Testis (tissue), 3 donors: ENCODE measurements around the gene MEGF9. TPM values are rescaled to one million over a fixed set of nuclear protein-coding genes. Genes with fewer than 3 reads are reported as not detected.

Experiments used
- DNase-seq: peaks from one replicate; pipeline ENCODE4 v3.0.0-alpha.2; 2019
- H3K27ac ChIP-seq, 2 donors: fragments of 200-600 bp; sonication (generic); one replicate each; pipeline ENCODE4 v1.5.1; 2019
- H3K27me3 ChIP-seq: fragments of 200-600 bp; sonication (generic); one replicate; pipeline ENCODE4 v1.5.1; 2019
- H3K36me3 ChIP-seq: fragments of 200-600 bp; sonication (generic); one replicate; pipeline ENCODE4 v1.5.1; 2017; ENCODE audit warnings: low read depth; ENCODE audit errors: missing control alignments
- H3K4me1 ChIP-seq: fragments of 200-600 bp; sonication (generic); one replicate; pipeline ENCODE4 v1.5.1; 2019
- H3K4me3 ChIP-seq, 2 donors: fragments of 200-600 bp; sonication (generic); one replicate each; pipeline ENCODE4 v1.5.1; 2017 to 2019
- H3K9me3 ChIP-seq: fragments of 200-600 bp; sonication (generic); one replicate; pipeline ENCODE4 v1.5.1; 2017
- POLR2A ChIP-seq: fragments of 450-650 bp; IDR thresholded peaks from one replicate; pipeline ENCODE4 v1.6.1; 2017; ENCODE audit warnings: antibody characterized with exemption, mild to moderate bottlenecking, moderate library complexity
- WGBS, 2 donors: methylation state at CpG; one replicate each; pipeline ENCODE4 v1.1.5; 2018; 5-methylcytosine and 5-hydroxymethylcytosine counted together
- intact Hi-C: fragments of 100-400 bp; cut with DNase I; formaldehyde crosslinking; loops from one replicate; pipeline ENCODE4 v1.15.1; 2023; ENCODE audit warnings: low total_unique reads
- polyA plus RNA-seq: library from polyadenylated mRNA; stranded (reverse); fragments of 350-450 nt; fragmentation: Illumina TruSeq; extraction: RNeasy Lipid Tissue Mini Kit (QIAGEN cat#74804); gene quantifications from one replicate; pipeline ENCODE4 v1.2.3, GENCODE V29; 2014; ENCODE audit warnings: low read depth, low replicate concordance; ENCODE audit not compliant: insufficient read depth
- total RNA-seq, 2 donors: library from RNA; depleted of rRNA; stranded (reverse); fragments of >200 nt; gene quantifications; one replicate each; pipeline ENCODE4 v1.2.3, GENCODE V29; 2016
- TF ChIP-seq, protein P1 (sequence below), 3 experiments: fragments of 450-650 bp in 2 of 3; fragments of 200-600 bp in 1 of 3; sonication (generic) in 1 of 3; IDR thresholded peaks; one replicate each; pipeline ENCODE4 v1.5.1; 2016 to 2019; ENCODE audit warnings: antibody characterized with exemption in 3 of 3, mild to moderate bottlenecking in 2 of 3, moderate library complexity in 1 of 3

Gene MEGF9
- total and polyA plus RNA-seq, 3 donors from 2014 or later: 7.2 to 8.5 (median 8.2) TPM

DNA sequence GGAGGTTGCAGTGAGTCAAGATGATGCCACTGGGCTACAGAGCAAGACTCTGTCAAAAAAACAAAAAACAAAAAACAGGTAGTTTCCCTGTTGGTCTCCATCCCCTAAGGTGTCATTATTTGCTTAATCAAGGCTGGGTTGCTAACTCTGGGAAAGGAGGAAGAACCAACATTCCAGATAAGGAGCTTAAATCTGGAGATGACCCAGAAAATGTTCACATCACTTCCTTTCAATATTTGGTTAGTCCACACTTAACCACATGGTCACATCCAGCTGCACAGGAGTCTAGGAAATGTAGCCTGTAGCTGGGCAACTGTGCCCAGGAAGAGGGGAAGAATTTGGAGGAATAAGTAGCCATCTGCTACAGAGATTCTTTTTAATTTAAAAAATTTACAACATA, 25.9 kb upstream of the MEGF9 start:
- H3K27me3 ChIP-seq: no peaks in the 10 kb centered on the region
- no peaks in the 10 kb centered on the region for H3K36me3 ChIP-seq
- no peak overlapping the region for H3K4me3 ChIP-seq
- no peak overlapping the region for H3K27ac ChIP-seq
- intact Hi-C loops: no loop called here
- TF ChIP-seq, protein P1, sequence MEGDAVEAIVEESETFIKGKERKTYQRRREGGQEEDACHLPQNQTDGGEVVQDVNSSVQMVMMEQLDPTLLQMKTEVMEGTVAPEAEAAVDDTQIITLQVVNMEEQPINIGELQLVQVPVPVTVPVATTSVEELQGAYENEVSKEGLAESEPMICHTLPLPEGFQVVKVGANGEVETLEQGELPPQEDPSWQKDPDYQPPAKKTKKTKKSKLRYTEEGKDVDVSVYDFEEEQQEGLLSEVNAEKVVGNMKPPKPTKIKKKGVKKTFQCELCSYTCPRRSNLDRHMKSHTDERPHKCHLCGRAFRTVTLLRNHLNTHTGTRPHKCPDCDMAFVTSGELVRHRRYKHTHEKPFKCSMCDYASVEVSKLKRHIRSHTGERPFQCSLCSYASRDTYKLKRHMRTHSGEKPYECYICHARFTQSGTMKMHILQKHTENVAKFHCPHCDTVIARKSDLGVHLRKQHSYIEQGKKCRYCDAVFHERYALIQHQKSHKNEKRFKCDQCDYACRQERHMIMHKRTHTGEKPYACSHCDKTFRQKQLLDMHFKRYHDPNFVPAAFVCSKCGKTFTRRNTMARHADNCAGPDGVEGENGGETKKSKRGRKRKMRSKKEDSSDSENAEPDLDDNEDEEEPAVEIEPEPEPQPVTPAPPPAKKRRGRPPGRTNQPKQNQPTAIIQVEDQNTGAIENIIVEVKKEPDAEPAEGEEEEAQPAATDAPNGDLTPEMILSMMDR (IDR thresholded peaks at IDR 0.05): no peak
- TF ChIP-seq POLR2A: no peak
- DNase-seq: no peak
- no peaks in the 10 kb centered on the region for H3K9me3 ChIP-seq
- no peaks in the 10 kb centered on the region for H3K4me1 ChIP-seq

DNA sequence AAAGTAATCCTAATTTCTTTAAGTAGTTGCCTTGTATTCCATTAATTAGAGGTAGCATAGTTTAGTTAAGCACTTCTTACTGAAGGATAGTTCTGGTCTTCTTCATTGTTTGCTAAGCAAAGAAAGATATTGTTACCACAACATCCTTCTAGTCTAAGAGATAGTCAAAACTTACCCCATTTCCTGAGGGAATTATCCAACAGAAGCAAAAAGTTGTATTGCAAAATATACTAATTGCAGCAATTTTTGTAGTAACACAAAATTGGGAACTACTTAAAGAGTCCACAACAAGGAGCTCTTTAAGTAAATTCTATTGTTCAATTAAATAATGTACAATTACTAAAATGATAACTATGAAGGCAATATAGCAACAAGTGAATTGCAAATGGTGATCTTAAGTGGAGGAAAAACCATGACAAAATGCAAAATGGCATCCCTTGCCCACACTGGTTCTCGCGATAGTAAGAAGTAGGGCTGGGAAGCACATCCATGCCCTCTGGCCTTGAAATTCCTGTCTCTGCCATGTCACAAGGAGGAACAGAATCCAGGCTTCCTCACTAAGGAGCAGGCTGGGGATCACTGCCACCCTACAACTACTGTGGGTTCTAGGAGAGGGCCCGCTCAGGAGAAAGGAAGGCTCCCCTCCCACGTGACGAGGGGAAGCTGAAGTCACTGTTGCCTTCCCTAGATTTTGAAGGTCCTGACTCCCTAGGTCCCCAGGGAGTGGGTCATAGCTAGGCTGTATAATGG, 23.3 kb upstream of the MEGF9 start:
- Histone ChIP-seq H3K27me3 (no peaks in the 10 kb centered on the region), H3K4me1 (no peaks in the 10 kb centered on the region), H3K36me3 (no peaks in the 10 kb centered on the region), H3K27ac (no peak overlapping the region), H3K4me3 (no peak overlapping the region), H3K9me3 (no peaks in the 10 kb centered on the region)
- intact Hi-C loops: no loop called here
- DNase-seq: no peak
- 94 to 97% methylated on average over 5 of the region's 5 CpGs for WGBS, 2 donors
- TF ChIP-seq, protein P1 (IDR thresholded peaks at IDR 0.05): no peak
- TF ChIP-seq POLR2A: no peak

DNA sequence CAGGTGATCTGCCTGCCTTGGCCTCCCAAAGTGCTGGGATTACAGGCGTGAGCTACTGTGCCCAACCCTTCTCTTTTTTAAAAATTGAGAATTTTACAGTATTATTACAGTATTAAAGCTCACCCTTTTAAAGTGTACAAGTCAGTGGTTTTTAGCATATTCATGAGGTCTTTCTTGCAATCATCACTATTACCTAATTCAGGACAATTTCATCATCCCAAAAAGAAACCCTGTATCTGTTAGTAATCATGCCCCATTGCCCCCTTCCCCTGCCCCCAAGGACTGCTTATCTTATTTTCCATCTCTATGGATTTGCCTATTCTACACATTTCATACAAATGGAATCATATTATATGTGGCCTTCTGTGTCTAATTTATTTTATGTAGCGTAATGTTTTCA, 22.6 kb upstream of the MEGF9 start:
- Histone ChIP-seq H3K4me3 (no peak overlapping the region), H3K4me1 (no peaks in the 10 kb centered on the region), H3K36me3 (no peaks in the 10 kb centered on the region), H3K27ac (no peak overlapping the region), H3K27me3 (no peaks in the 10 kb centered on the region), H3K9me3 (no peaks in the 10 kb centered on the region)
- intact Hi-C loops: no loop called here
- WGBS, 2 donors: 90 to 95% methylated on average over 2 of the region's 2 CpGs
- DNase-seq: no peak
- TF ChIP-seq POLR2A: no peak
- TF ChIP-seq, protein P1 (IDR thresholded peaks at IDR 0.05): no peak

DNA sequence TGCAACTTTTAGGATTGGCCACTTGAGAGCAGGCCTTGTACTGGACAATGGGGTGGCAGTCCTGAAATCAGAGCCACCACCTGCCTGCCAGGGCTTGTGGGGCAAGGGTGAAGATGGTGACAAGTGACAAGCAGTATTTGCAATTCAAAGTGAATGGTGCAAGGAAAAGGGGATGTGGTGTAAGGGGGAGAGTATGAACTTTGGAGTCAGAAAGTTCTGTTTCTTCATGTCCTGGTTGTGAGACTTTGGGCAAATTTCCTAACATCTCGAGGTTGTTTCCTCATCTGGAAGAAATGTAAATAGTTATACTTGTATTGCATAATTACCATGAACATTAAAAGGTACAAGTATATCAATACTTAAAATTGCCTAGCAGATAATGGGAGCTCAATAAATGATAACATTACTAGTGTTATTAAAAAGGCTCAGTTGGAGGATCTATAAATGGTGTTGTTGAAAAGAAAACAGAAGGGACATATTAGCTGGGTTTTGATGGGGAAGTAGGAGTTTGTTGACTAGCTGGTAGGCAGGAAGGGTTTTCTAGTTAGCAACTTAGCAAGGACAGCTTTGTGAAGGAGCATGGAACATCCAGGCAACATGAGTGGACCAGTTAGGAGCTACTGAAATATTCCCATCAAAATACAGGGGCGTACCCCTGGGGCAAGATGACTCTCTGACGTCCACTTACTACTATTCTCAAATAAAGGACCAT, 21.3 kb upstream of the MEGF9 start:
- no peak overlapping the region for H3K4me3 ChIP-seq
- no peak for DNase-seq
- intact Hi-C loops: no loop called here
- WGBS, 2 donors: 69 to 71% methylated on average over 3 of the region's 3 CpGs
- no peaks in the 10 kb centered on the region for H3K9me3 ChIP-seq
- no peaks in the 10 kb centered on the region for H3K36me3 ChIP-seq
- H3K27ac ChIP-seq: no peak overlapping the region
- no peaks in the 10 kb centered on the region for H3K4me1 ChIP-seq
- TF ChIP-seq, protein P1 (IDR thresholded peaks at IDR 0.05): no peak
- TF ChIP-seq POLR2A: no peak
- H3K27me3 ChIP-seq: no peaks in the 10 kb centered on the region
